T-cell (primary cell): Measurements from ENCODE around the gene KIZ. TPM values are rescaled to one million over a fixed set of nuclear protein-coding genes. Genes with fewer than 3 reads are reported as not detected.

Experiments used
- ATAC-seq, 4 experiments: fragments of 200-7000 bp in 3 of 4; fragments of 150-1000 bp in 1 of 4; cut with Tn5 transposase; replicated peaks in 1 of 4; 1 replicate in 3 of 4; 2 replicates in 1 of 4; pipeline ENCODE4 v1.10.0; 2021; ENCODE audit warnings: moderate library complexity in 3 of 4, mild to moderate bottlenecking in 2 of 4, moderate number of reproducible peaks in 1 of 4
- CTCF ChIA-PET, 2 donors: fragments of 300-600 bp; sonication (Branson Sonifier 250); formaldehyde crosslinking; loops; one replicate each; lab custom pipeline; 2022; ENCODE audit warnings: antibody characterized with exemption in 2 of 2; lab: Charles Lee
- POLR2A ChIA-PET, 2 donors: fragments of 300-600 bp; sonication (Branson Sonifier 250); formaldehyde crosslinking; loops; one replicate each; lab custom pipeline; 2022; ENCODE audit warnings: antibody characterized with exemption in 2 of 2; lab: Charles Lee
- DNase-seq, 35 experiments: peaks; one replicate each; pipeline versions ENCODE4 v3.0.0 to v3.0.0-alpha.2; 2013 to 2023
- H3K27ac ChIP-seq: one replicate; pipeline ENCODE4 v1.5.1; 2013; ENCODE audit warnings: low read length
- H3K27me3 ChIP-seq, 2 experiments: replicated peaks in 1 of 2; 1 replicate in 1 of 2; 2 replicates in 1 of 2; pipeline versions ENCODE4 v1.6.1 to v1.7.0; 2013; ENCODE audit warnings: low read length in 1 of 2, mixed read lengths in 1 of 2; ENCODE audit not compliant: control insufficient read depth in 2 of 2, insufficient read depth in 2 of 2; ENCODE audit errors: extremely low read depth in 1 of 2
- H3K36me3 ChIP-seq, 2 donors: 1 replicate in 1 of 2; 2 replicates in 1 of 2; pipeline versions ENCODE4 v1.6.1 to v1.7.0; 2013; ENCODE audit warnings: low read length in 1 of 2; ENCODE audit not compliant: control insufficient read depth in 2 of 2, insufficient read depth in 1 of 2; ENCODE audit errors: extremely low read depth in 1 of 2
- H3K4me1 ChIP-seq, 2 experiments: 1 replicate in 1 of 2; 2 replicates in 1 of 2; pipeline versions ENCODE4 v1.6.1 to v1.7.0; 2013; ENCODE audit warnings: low read length in 2 of 2, mixed read lengths in 1 of 2; ENCODE audit not compliant: insufficient read depth in 2 of 2, control insufficient read depth in 1 of 2; ENCODE audit errors: extremely low read depth in 1 of 2
- H3K4me3 ChIP-seq, 2 donors: 1 replicate in 1 of 2; 2 replicates in 1 of 2; pipeline versions ENCODE4 v1.5.1 to v1.7.0; 2013; ENCODE audit warnings: mild to moderate bottlenecking in 2 of 2, low read length in 1 of 2, moderate library complexity in 1 of 2; ENCODE audit not compliant: control insufficient read depth in 1 of 2; ENCODE audit errors: extremely low read depth in 1 of 2
- H3K9me3 ChIP-seq: 2 replicates; pipeline ENCODE4 v1.7.0; 2013
- H3K27ac Mint-ChIP-seq, 2 donors: one replicate each; pipeline ENCODE4 v1.8.0; 2020 to 2021; ENCODE audit warnings: mild to moderate bottlenecking in 2 of 2, mixed read lengths in 2 of 2
- H3K27me3 Mint-ChIP-seq, 2 donors: one replicate each; pipeline ENCODE4 v1.8.0; 2021 to 2022; ENCODE audit warnings: mixed read lengths in 2 of 2
- H3K36me3 Mint-ChIP-seq: one replicate; pipeline ENCODE4 v1.8.0; 2021; ENCODE audit warnings: mixed read lengths
- H3K4me1 Mint-ChIP-seq, 3 donors: one replicate each; pipeline ENCODE4 v1.8.0; 2020 to 2022; ENCODE audit warnings: mixed read lengths in 3 of 3, mild to moderate bottlenecking in 1 of 3
- H3K4me3 Mint-ChIP-seq, 3 donors: one replicate each; pipeline ENCODE4 v1.8.0; 2020 to 2022; ENCODE audit warnings: mild to moderate bottlenecking in 3 of 3, mixed read lengths in 3 of 3, moderate library complexity in 3 of 3
- H3K9me3 Mint-ChIP-seq, 3 donors: one replicate each; pipeline ENCODE4 v1.8.0; 2020 to 2022; ENCODE audit warnings: mixed read lengths in 3 of 3
- WGBS: methylation state at CpG from one replicate; pipeline ENCODE4 v1.1.5; 2013; ENCODE audit warnings: missing lambda C conversion rate; ENCODE audit not compliant: insufficient coverage; 5-methylcytosine and 5-hydroxymethylcytosine counted together
- total RNA-seq, 35 experiments: library from RNA in 6 of 35; stranded (reverse) in 6 of 35; fragments of 120-200 nt in 1 of 35; gene quantifications; one replicate each; pipeline versions ENCODE4 v1.2.1 to v1.2.4 and lab custom pipeline; 2013 to 2026

Gene KIZ
- total RNA-seq, 5 donors from 2014 or later (not counting 1 experiment from before 2014, with no cell fraction given), result 30.1 to 44.0 (median 41.2) TPM

DNA sequence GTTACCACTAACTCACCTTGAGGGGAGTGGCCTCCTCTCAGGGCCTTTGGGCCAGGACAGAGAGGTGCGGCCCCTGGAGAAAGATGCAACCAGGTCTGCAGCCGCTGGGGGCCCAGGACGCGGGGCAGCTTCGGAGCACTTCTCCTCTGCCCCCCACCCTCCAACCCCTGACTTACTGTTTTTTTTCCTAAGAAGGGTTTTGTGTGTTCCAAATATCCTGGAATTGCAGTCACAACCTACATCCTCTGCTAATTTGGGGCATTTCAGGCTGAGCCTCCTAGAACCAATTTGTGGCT is 21.5 kb upstream of the KIZ start:
- no peaks in the 10 kb centered on the region for H3K36me3 ChIP-seq
- peaks cover 40 to 51% (median 41%) of the 10 kb centered on the region in 3 donors for H3K4me1 Mint-ChIP-seq
- no peaks in the 10 kb centered on the region for H3K9me3 ChIP-seq
- DNase-seq (no peak), ATAC-seq (no peak)
- no CpG with 5 or more reads among the region's 5 CpGs for WGBS
- peaks cover 66 to 78% of the 10 kb centered on the region in 2 donors for H3K27me3 Mint-ChIP-seq
- POLR2A ChIA-PET, result no interaction called here
- peaks cover 10 to 59% of the 10 kb centered on the region in 2 experiments for H3K4me1 ChIP-seq
- no peaks in the 10 kb centered on the region for H3K9me3 Mint-ChIP-seq
- peak overlapping the region in 1 of 3 donors; percentile 93 for H3K4me3 Mint-ChIP-seq
- no peak overlapping the region for H3K27ac ChIP-seq
- H3K4me3 ChIP-seq, result no peak overlapping the region
- no peak overlapping the region for H3K27ac Mint-ChIP-seq
- H3K36me3 Mint-ChIP-seq, result no peaks in the 10 kb centered on the region
- peaks cover 29 to 76% of the 10 kb centered on the region in 2 experiments for H3K27me3 ChIP-seq
- CTCF ChIA-PET, result no interaction called here

- Histone ChIP-seq H3K4me3 (no peak overlapping the region), H3K27me3 (peaks cover 31 to 73% of the 10 kb centered on the region in 2 experiments), H3K9me3 (no peaks in the 10 kb centered on the region), H3K4me1 (peaks cover 8 to 54% of the 10 kb centered on the region in 2 experiments), H3K36me3 (no peaks in the 10 kb centered on the region), H3K27ac (no peak overlapping the region)
- Mint-ChIP-seq H3K27ac (no peak overlapping the region), H3K4me1 (peaks cover 36 to 46% (median 37%) of the 10 kb centered on the region in 3 donors), H3K4me3 (peak overlapping the region in 1 of 3 donors; percentile 93), H3K9me3 (no peaks in the 10 kb centered on the region), H3K27me3 (peaks cover 65 to 74% of the 10 kb centered on the region in 2 donors), H3K36me3 (no peaks in the 10 kb centered on the region)
- ChIA-PET POLR2A (no interaction called here), CTCF (interaction anchor here in 1 of 2 donors (0.6 kb wide), 1 partner anchor 131 kb away, joined by 3 read pairs; no protein-coding TSS in a partner anchor)
- 16% methylated on average over 12 of the region's 16 CpGs for WGBS
- ATAC-seq, result no peak
- no peak for DNase-seq
Measured at GRCh38 chr20:21104921-21105320, 21.0 kb upstream of the KIZ start.

GRCh38 chr20:21105429-21106170 is 20.3 kb upstream of the KIZ start:
- Mint-ChIP-seq H3K9me3 (no peaks in the 10 kb centered on the region), H3K27me3 (peaks cover 63 to 74% of the 10 kb centered on the region in 2 donors), H3K27ac (no peak overlapping the region), H3K4me3 (peak overlapping the region in 1 of 3 donors; percentile 23), H3K4me1 (peaks cover 30 to 39% (median 33%) of the 10 kb centered on the region in 3 donors), H3K36me3 (no peaks in the 10 kb centered on the region)
- POLR2A ChIA-PET, result interaction anchor here in 1 of 2 donors (0.6 kb wide), 1 partner anchor 733 kb away, joined by 3 read pairs; no protein-coding TSS in a partner anchor
- Histone ChIP-seq H3K4me1 (peaks cover 8 to 49% of the 10 kb centered on the region in 2 experiments), H3K9me3 (no peaks in the 10 kb centered on the region), H3K27me3 (peaks cover 30 to 66% of the 10 kb centered on the region in 2 experiments), H3K4me3 (no peak overlapping the region), H3K27ac (no peak overlapping the region), H3K36me3 (no peaks in the 10 kb centered on the region)
- CTCF ChIA-PET, result interaction anchor here in 1 of 2 donors (0.6 kb wide), 1 partner anchor 131 kb away, joined by 3 read pairs; no protein-coding TSS in a partner anchor
- ATAC-seq (peak in 2 of 4 experiments; percentile 13 to 24), DNase-seq (peak in 2 of 35 experiments; percentile 9 to 31)
- 6% methylated on average over 45 of the region's 50 CpGs for WGBS

- Histone ChIP-seq H3K4me3 (no peak within 1 kb of the TSS), H3K27me3 (peaks cover 36 to 64% of the 10 kb centered on the region in 2 experiments), H3K27ac (no peak within 1 kb of the TSS), H3K36me3 (no peaks in the 10 kb centered on the region), H3K4me1 (peaks cover 5 to 41% of the 10 kb centered on the region in 2 experiments), H3K9me3 (no peaks in the 10 kb centered on the region)
- Mint-ChIP-seq H3K9me3 (no peaks in the 10 kb centered on the region), H3K36me3 (no peaks in the 10 kb centered on the region), H3K27ac (no peak within 1 kb of the TSS), H3K4me3 (peak within 1 kb of the TSS in 1 of 3 donors; percentile 23), H3K4me1 (peaks cover 25 to 34% (median 27%) of the 10 kb centered on the region in 3 donors), H3K27me3 (peaks cover 62 to 75% of the 10 kb centered on the region in 2 donors)
- ATAC-seq (no peak), DNase-seq (no peak)
- CTCF ChIA-PET, result no interaction called here
- POLR2A ChIA-PET, result interaction anchor here in 1 of 2 donors (0.6 kb wide), 1 partner anchor 733 kb away, joined by 3 read pairs; no protein-coding TSS in a partner anchor
- WGBS, result 11% methylated on average over 22 of the region's 43 CpGs
Measured at GRCh38 chr20:21106171-21107017, 19.5 kb upstream of the KIZ start, which contains the start of gene LINC00237. LINC00237 (minus strand) TSS chr20:21106358.

DNA sequence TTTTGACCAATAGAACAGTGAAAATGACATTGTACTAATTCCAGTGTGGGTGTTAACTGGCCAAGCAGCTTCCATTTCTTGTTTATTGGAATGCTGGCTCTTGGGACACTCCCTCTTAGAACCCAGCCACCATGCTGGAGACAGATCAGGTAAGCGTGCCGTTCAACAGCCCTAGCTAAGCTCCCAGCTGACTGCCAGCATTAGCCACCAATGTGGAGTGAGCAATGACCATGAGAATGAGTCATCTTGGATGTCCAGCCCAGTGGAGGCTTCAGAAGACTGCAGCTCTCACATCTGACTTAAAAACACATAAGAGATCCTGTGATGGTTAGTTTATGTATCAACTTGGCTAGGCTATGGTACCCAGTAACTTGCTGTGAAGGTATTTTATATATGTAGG is 16.7 kb upstream of the KIZ start:
- Mint-ChIP-seq H3K36me3 (no peaks in the 10 kb centered on the region), H3K9me3 (no peaks in the 10 kb centered on the region), H3K4me3 (no peak overlapping the region), H3K4me1 (peaks cover 2 to 11% (median 6%) of the 10 kb centered on the region in 3 donors), H3K27me3 (peaks cover 59 to 74% of the 10 kb centered on the region in 2 donors), H3K27ac (no peak overlapping the region)
- Histone ChIP-seq H3K9me3 (no peaks in the 10 kb centered on the region), H3K27ac (no peak overlapping the region), H3K4me1 (peaks cover 0 to 16% of the 10 kb centered on the region in 2 experiments), H3K27me3 (peaks cover 27 to 40% of the 10 kb centered on the region in 2 experiments), H3K4me3 (no peak overlapping the region), H3K36me3 (no peaks in the 10 kb centered on the region)
- WGBS, result no CpG with 5 or more reads among the region's 2 CpGs
- ATAC-seq (no peak), DNase-seq (no peak)
- CTCF ChIA-PET, result no interaction called here
- POLR2A ChIA-PET, result no interaction called here

DNA sequence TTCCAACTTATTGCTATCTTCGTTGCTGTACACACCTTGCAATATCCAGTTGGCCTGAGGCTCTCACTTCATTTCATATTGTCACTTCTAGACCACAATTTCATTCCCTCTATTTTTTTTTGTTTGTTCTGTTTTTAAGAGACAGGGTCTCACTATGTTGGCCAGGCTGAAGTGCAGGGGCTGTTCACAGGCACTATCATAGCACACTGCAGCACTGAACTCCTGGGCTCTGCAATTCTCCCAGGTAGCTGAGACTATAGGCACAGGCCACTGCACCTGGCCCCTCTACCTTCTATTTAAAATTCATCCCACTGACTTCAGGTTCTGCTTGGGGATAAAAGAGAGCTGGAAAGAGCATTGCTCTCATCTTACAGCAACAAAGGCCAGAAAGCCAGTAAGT is 15.1 kb upstream of the KIZ start:
- no peaks in the 10 kb centered on the region for H3K9me3 Mint-ChIP-seq
- peaks cover 62 to 66% of the 10 kb centered on the region in 2 donors for H3K27me3 Mint-ChIP-seq
- ChIA-PET CTCF (no interaction called here), POLR2A (no interaction called here)
- no peak overlapping the region for H3K27ac ChIP-seq
- no peak overlapping the region for H3K4me3 ChIP-seq
- H3K4me1 ChIP-seq, result peaks cover 0 to 5% of the 10 kb centered on the region in 2 experiments
- ATAC-seq (no peak), DNase-seq (no peak)
- no CpG with 5 or more reads among the region's 1 CpG for WGBS
- no peak overlapping the region for H3K27ac Mint-ChIP-seq
- H3K36me3 ChIP-seq, result no peaks in the 10 kb centered on the region
- no peaks in the 10 kb centered on the region for H3K36me3 Mint-ChIP-seq
- peaks cover 24 to 30% of the 10 kb centered on the region in 2 experiments for H3K27me3 ChIP-seq
- H3K9me3 ChIP-seq, result no peaks in the 10 kb centered on the region
- H3K4me3 Mint-ChIP-seq, result no peak overlapping the region
- H3K4me1 Mint-ChIP-seq, result peaks cover 0 to 6% (median 2%) of the 10 kb centered on the region in 3 donors
